GM13977 (cell line): ENCODE measurements around the gene NIPSNAP3A.

Experiments
- DNase-seq: peaks from one replicate; pipeline ENCODE4 v3.0.0; 2012; ENCODE audit warnings: low spot score
- CTCF ChIP-seq: IDR thresholded peaks from 2 replicates; pipeline ENCODE4 v1.5.1; 2012; ENCODE audit warnings: mild to moderate bottlenecking, control low read depth; ENCODE audit not compliant: insufficient read depth; ENCODE audit errors: extremely low read depth, missing control alignments
- in situ Hi-C: fragments of 300-500 bp; cut with MboI; formaldehyde crosslinking; loops from one replicate; pipeline ENCODE4 v1.12.0; 2022; ENCODE audit warnings: low sequenced_read_pairs, low pct_unique_long_range_greater_than_20kb, mixed read lengths, inconsistent platforms; ENCODE audit not compliant: unreplicated experiment

Gene NIPSNAP3A

GRCh38 chr9:104743376-104743985 lies 4.0 kb upstream of the NIPSNAP3A start:
- in situ Hi-C loops: no loop called here
- peak; percentile 78 for TF ChIP-seq CTCF
- DNase-seq: peak; percentile 61

GRCh38 chr9:104745852-104746251 lies 1.6 kb upstream of the NIPSNAP3A start:
- in situ Hi-C loops: no loop called here
- DNase-seq: no peak
- no peak for TF ChIP-seq CTCF

- no peak for DNase-seq
- in situ Hi-C loops: no loop called here
- no peak for TF ChIP-seq CTCF
Observed at GRCh38 chr9:104746285-104746684, 1.2 kb upstream of the NIPSNAP3A start.

GRCh38 chr9:104746798-104747197 lies 685 bp upstream of the NIPSNAP3A start:
- DNase-seq: no peak
- no peak for TF ChIP-seq CTCF
- in situ Hi-C loops: no loop called here

GRCh38 chr9:104747245-104747564 lies 278 bp upstream of the NIPSNAP3A start:
- TF ChIP-seq CTCF: no peak
- DNase-seq: no peak
- in situ Hi-C loops: no loop called here

GRCh38 chr9:104748359-104749031 lies 1.0 kb downstream of the NIPSNAP3A start:
- in situ Hi-C loops: no loop called here
- no peak for TF ChIP-seq CTCF
- no peak for DNase-seq
